H9 (cell line): ENCODE results near the gene CRYBB1. TPM values are rescaled to one million over a fixed set of nuclear protein-coding genes. Genes with fewer than 3 reads are reported as not detected.

ENCODE experiments used
- DNase-seq: peaks from one replicate; pipeline ENCODE4 v3.0.0-alpha.2; 2017
- H2AFZ ChIP-seq: one replicate; pipeline ENCODE4 v1.6.1; 2013; ENCODE audit warnings: mild to moderate bottlenecking, low read length, control low read depth, moderate library complexity
- H2AK5ac ChIP-seq: 2 replicates; pipeline ENCODE4 v1.6.1; 2013; ENCODE audit warnings: low read length, control low read depth, mixed read lengths; ENCODE audit not compliant: insufficient read length
- H2BK120ac ChIP-seq: one replicate; pipeline ENCODE4 v1.6.1; 2013; ENCODE audit warnings: low read depth, mild to moderate bottlenecking, low read length, control low read depth, inconsistent platforms; ENCODE audit not compliant: poor library complexity, severe bottlenecking
- H2BK12ac ChIP-seq: 2 replicates; pipeline ENCODE4 v1.6.1; 2013; ENCODE audit warnings: low read length, control low read depth, mixed read lengths, low read depth; ENCODE audit not compliant: insufficient read length
- H2BK15ac ChIP-seq: 2 replicates; pipeline ENCODE4 v1.6.1; 2013; ENCODE audit warnings: low read depth, low read length, control low read depth
- H2BK20ac ChIP-seq: one replicate; pipeline ENCODE4 v1.6.1; 2013; ENCODE audit warnings: low read depth, mild to moderate bottlenecking, low read length, control low read depth, inconsistent platforms; ENCODE audit not compliant: poor library complexity, severe bottlenecking
- H2BK5ac ChIP-seq: 2 replicates; pipeline ENCODE4 v1.6.1; 2013; ENCODE audit warnings: low read length, control low read depth, mixed read lengths; ENCODE audit not compliant: insufficient read length
- H3K14ac ChIP-seq: 2 replicates; pipeline ENCODE4 v1.6.1; 2013; ENCODE audit warnings: low read length, control low read depth; ENCODE audit not compliant: insufficient read depth
- H3K18ac ChIP-seq: 2 replicates; pipeline ENCODE4 v1.6.1; 2013; ENCODE audit warnings: low read depth, mild to moderate bottlenecking, mixed read lengths, low read length, control low read depth; ENCODE audit not compliant: insufficient read length
- H3K23ac ChIP-seq: 2 replicates; pipeline ENCODE4 v1.6.1; 2013; ENCODE audit warnings: low read length, control low read depth, mixed read lengths, low read depth; ENCODE audit not compliant: insufficient read length
- H3K23me2 ChIP-seq: 2 replicates; pipeline ENCODE4 v1.6.1; 2013; ENCODE audit warnings: low read depth, mild to moderate bottlenecking, mixed read lengths, low read length, control low read depth; ENCODE audit not compliant: insufficient read length, poor library complexity, severe bottlenecking
- H3K27ac ChIP-seq: 2 replicates; pipeline ENCODE4 v1.5.1; 2013; ENCODE audit warnings: low read length, control low read depth, mixed read lengths, low read depth; ENCODE audit not compliant: insufficient read length
- H3K27me3 ChIP-seq: 2 replicates; pipeline ENCODE4 v1.6.1; 2013; ENCODE audit warnings: low read length, control low read depth, inconsistent platforms; ENCODE audit not compliant: insufficient read depth
- H3K4ac ChIP-seq: 2 replicates; pipeline ENCODE4 v1.6.1; 2013; ENCODE audit warnings: low read depth, mild to moderate bottlenecking, control low read depth, inconsistent platforms, low read length, moderate library complexity
- H3K4me1 ChIP-seq: 2 replicates; pipeline ENCODE4 v1.6.1; 2013; ENCODE audit warnings: low read length, control low read depth, inconsistent platforms; ENCODE audit not compliant: insufficient read depth
- H3K4me2 ChIP-seq: 2 replicates; pipeline ENCODE4 v1.6.1; 2013; ENCODE audit warnings: low read length, control low read depth, mixed read lengths; ENCODE audit not compliant: insufficient read length, insufficient read depth
- H3K56ac ChIP-seq: 2 replicates; pipeline ENCODE4 v1.6.1; 2013; ENCODE audit warnings: low read depth, mild to moderate bottlenecking, mixed read lengths, low read length, control low read depth; ENCODE audit not compliant: insufficient read length
- H3K79me1 ChIP-seq: 2 replicates; pipeline ENCODE4 v1.6.1; 2013; ENCODE audit warnings: low read depth, mild to moderate bottlenecking, moderate library complexity, low read length, control low read depth, inconsistent platforms; ENCODE audit not compliant: insufficient read depth, poor library complexity, severe bottlenecking
- H3K79me2 ChIP-seq: 2 replicates; pipeline ENCODE4 v1.6.1; 2013; ENCODE audit warnings: low read length, control low read depth, inconsistent platforms; ENCODE audit not compliant: insufficient read depth
- H3K9ac ChIP-seq: 2 replicates; pipeline ENCODE4 v1.6.1; 2013; ENCODE audit warnings: low read length, control low read depth, mixed read lengths; ENCODE audit not compliant: insufficient read length; ENCODE audit errors: extremely low read depth
- H3K9me3 ChIP-seq: one replicate; pipeline ENCODE4 v1.6.1; 2013; ENCODE audit warnings: low read depth, low read length, inconsistent platforms; ENCODE audit not compliant: control insufficient read depth
- H3T11ph ChIP-seq: one replicate; pipeline ENCODE4 v1.6.1; 2013; ENCODE audit warnings: mild to moderate bottlenecking, low read length, control low read depth, inconsistent platforms
- H4K20me1 ChIP-seq: one replicate; pipeline ENCODE4 v1.6.1; 2013; ENCODE audit not compliant: control insufficient read depth, insufficient read length, insufficient read depth
- H4K5ac ChIP-seq: 2 replicates; pipeline ENCODE4 v1.6.1; 2013; ENCODE audit warnings: low read depth, mild to moderate bottlenecking, mixed read lengths, low read length, control low read depth; ENCODE audit not compliant: insufficient read length
- H4K8ac ChIP-seq: replicated peaks from 2 replicates; pipeline ENCODE4 v1.6.1; 2013; ENCODE audit warnings: low read length, control low read depth, mixed read lengths, low read depth; ENCODE audit not compliant: insufficient read length
- H4K91ac ChIP-seq: 2 replicates; pipeline ENCODE4 v1.6.1; 2013; ENCODE audit warnings: low read depth, mild to moderate bottlenecking, moderate library complexity, mixed read lengths, low read length, control low read depth; ENCODE audit not compliant: insufficient read length
- H3K27ac Mint-ChIP-seq, 3 experiments: 2 replicates in 2 of 3; 3 replicates in 1 of 3; pipeline ENCODE4 v1.8.0; 2020 to 2021; ENCODE audit warnings: mixed read lengths in 3 of 3, mild to moderate bottlenecking in 1 of 3, moderate library complexity in 1 of 3
- H3K27me3 Mint-ChIP-seq: 2 replicates; pipeline ENCODE4 v1.8.0; 2021; ENCODE audit warnings: low read depth, mild to moderate bottlenecking, moderate library complexity, mixed read lengths
- H3K36me3 Mint-ChIP-seq, 3 experiments: 2 replicates in 2 of 3; 3 replicates in 1 of 3; pipeline ENCODE4 v1.8.0; 2020 to 2021; ENCODE audit warnings: low read depth in 3 of 3, mixed read lengths in 3 of 3; ENCODE audit not compliant: insufficient read depth in 1 of 3
- H3K4me1 Mint-ChIP-seq, 2 experiments: 2 replicates each; pipeline ENCODE4 v1.8.0; 2020; ENCODE audit warnings: mixed read lengths in 2 of 2
- H3K4me3 Mint-ChIP-seq, 2 experiments: 2 replicates in 1 of 2; 3 replicates in 1 of 2; pipeline ENCODE4 v1.8.0; 2020 to 2021; ENCODE audit warnings: mild to moderate bottlenecking in 2 of 2, mixed read lengths in 2 of 2, moderate library complexity in 1 of 2
- H3K9me3 Mint-ChIP-seq, 2 experiments: 2 replicates in 1 of 2; 3 replicates in 1 of 2; pipeline ENCODE4 v1.8.0; 2020; ENCODE audit warnings: mild to moderate bottlenecking in 2 of 2, mixed read lengths in 2 of 2, moderate library complexity in 1 of 2
- WGBS: extraction: QIAGEN DNeasy Blood & Tissue Kit; methylation state at CpG from one replicate; pipeline ENCODE4 v1.1.7; 2013; ENCODE audit warnings: missing lambda C conversion rate, low lambda C conversion rate, mixed read lengths; ENCODE audit not compliant: insufficient read length; ENCODE audit errors: extremely low coverage; 5-methylcytosine and 5-hydroxymethylcytosine counted together
- total RNA-seq: library from RNA; stranded (reverse); gene quantifications from 2 replicates; pipeline ENCODE4 v1.2.1, GENCODE V29; 2021
- TF ChIP-seq, protein P1 (sequence below): fragments of 200-600 bp; sonication (generic); conservative IDR thresholded peaks from 3 replicates; pipeline ENCODE4 v1.8.0; 2021; ENCODE audit warnings: antibody characterized with exemption, mild to moderate bottlenecking

Gene CRYBB1
- total RNA-seq, 1 experiment from 2014 or later, result 5.4 TPM

DNA sequence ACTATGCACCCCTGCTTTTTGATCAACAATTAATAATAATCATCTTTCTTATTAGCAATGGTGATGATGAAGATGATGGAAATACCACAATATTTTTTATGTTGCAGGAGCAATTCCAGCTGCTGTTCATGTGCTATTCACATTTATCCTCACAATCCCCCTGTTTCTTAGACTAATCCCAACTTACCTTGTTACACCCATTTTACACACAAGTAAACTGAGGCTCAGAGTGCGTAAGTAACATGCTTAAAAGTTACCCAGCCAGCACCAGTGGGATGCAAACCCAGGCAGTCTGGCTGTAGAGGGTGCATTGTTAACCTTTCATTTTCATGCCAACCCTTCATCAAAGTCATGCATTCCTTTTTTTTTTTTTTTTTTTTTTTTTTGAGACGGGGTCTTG lies 2.4 kb upstream of the CRYBB1 start:
- Histone ChIP-seq H2AFZ (no peak overlapping the region), H3K14ac (no peak overlapping the region), H2BK120ac (no peak overlapping the region), H4K5ac (no peak overlapping the region), H3K56ac (no peak overlapping the region), H2BK12ac (no peak overlapping the region), H3K9me3 (no peaks in the 10 kb centered on the region), H2AK5ac (no peak overlapping the region), H3K4me1 (peaks cover 20% of the 10 kb centered on the region; the same call in 1 of the 2 replicates), H3K27ac (no peak overlapping the region), H3K23ac (no peak overlapping the region), H4K8ac (no peak overlapping the region), H3K9ac (no peak overlapping the region), H3K18ac (no peak overlapping the region), H4K91ac (no peak overlapping the region), H3K23me2 (no peaks in the 10 kb centered on the region), H3K4ac (no peak overlapping the region), H2BK15ac (no peak overlapping the region), H3K79me2 (no peaks in the 10 kb centered on the region), H4K20me1 (no peaks in the 10 kb centered on the region), H3T11ph (no peak overlapping the region), H3K4me2 (no peak overlapping the region), H3K79me1 (no peaks in the 10 kb centered on the region), H2BK5ac (no peak overlapping the region), H3K27me3 (no peaks in the 10 kb centered on the region), H2BK20ac (no peak overlapping the region)
- Mint-ChIP-seq H3K4me3 (no peak overlapping the region; a peak in 1 of 5 replicates), H3K27me3 (peaks cover 49% of the 10 kb centered on the region), H3K27ac (no peak overlapping the region), H3K9me3 (no peaks in the 10 kb centered on the region; a peak in 1 of 5 replicates), H3K4me1 (peaks cover 37 to 51% of the 10 kb centered on the region in 2 experiments), H3K36me3 (no peaks in the 10 kb centered on the region; a peak in 1 of 7 replicates)
- DNase-seq, result no peak
- TF ChIP-seq, protein P1, sequence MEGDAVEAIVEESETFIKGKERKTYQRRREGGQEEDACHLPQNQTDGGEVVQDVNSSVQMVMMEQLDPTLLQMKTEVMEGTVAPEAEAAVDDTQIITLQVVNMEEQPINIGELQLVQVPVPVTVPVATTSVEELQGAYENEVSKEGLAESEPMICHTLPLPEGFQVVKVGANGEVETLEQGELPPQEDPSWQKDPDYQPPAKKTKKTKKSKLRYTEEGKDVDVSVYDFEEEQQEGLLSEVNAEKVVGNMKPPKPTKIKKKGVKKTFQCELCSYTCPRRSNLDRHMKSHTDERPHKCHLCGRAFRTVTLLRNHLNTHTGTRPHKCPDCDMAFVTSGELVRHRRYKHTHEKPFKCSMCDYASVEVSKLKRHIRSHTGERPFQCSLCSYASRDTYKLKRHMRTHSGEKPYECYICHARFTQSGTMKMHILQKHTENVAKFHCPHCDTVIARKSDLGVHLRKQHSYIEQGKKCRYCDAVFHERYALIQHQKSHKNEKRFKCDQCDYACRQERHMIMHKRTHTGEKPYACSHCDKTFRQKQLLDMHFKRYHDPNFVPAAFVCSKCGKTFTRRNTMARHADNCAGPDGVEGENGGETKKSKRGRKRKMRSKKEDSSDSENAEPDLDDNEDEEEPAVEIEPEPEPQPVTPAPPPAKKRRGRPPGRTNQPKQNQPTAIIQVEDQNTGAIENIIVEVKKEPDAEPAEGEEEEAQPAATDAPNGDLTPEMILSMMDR, result no peak
- WGBS, result no CpG with 5 or more reads among the region's 2 CpGs
